Heart right ventricle (tissue), 16 donors: ENCODE results near the gene CFAP141. TPM values are rescaled to one million over a fixed set of nuclear protein-coding genes. Genes with fewer than 3 reads are reported as not detected.

Source experiments
- ATAC-seq, 8 donors: fragments of 200-7000 bp; cut with Tn5 transposase; one replicate each; pipeline ENCODE4 v1.9.1; 2020; ENCODE audit warnings: mild to moderate bottlenecking in 8 of 8, moderate library complexity in 8 of 8, moderate number of reproducible peaks in 1 of 8
- DNase-seq, 2 donors: peaks; one replicate each; pipeline ENCODE4 v3.0.0-alpha.2; 2020
- H3K27ac ChIP-seq, 10 donors: fragments of 200-600 bp; sonication (generic) in 2 of 10; one replicate each; pipeline versions ENCODE4 v1.5.0 to v1.8.0; 2020 to 2022; ENCODE audit warnings: mild to moderate bottlenecking in 3 of 10
- H3K27me3 ChIP-seq, 7 donors: fragments of 200-600 bp; one replicate each; pipeline ENCODE4 v1.8.0; 2021 to 2022; ENCODE audit warnings: mild to moderate bottlenecking in 2 of 7
- H3K36me3 ChIP-seq, 9 donors: fragments of 200-600 bp; sonication (generic) in 1 of 9; one replicate each; pipeline versions ENCODE4 v1.5.0 to v1.8.0; 2020 to 2022; ENCODE audit warnings: mild to moderate bottlenecking in 2 of 9
- H3K4me1 ChIP-seq, 9 donors: fragments of 200-600 bp; sonication (generic) in 1 of 9; one replicate each; pipeline versions ENCODE4 v1.5.0 to v1.8.0; 2020 to 2022; ENCODE audit warnings: mild to moderate bottlenecking in 4 of 9
- H3K4me3 ChIP-seq, 10 donors: fragments of 200-600 bp; sonication (generic) in 2 of 10; one replicate each; pipeline versions ENCODE4 v1.5.0 to v1.8.0; 2020 to 2022; ENCODE audit warnings: mild to moderate bottlenecking in 7 of 10, moderate library complexity in 2 of 10
- H3K9me3 ChIP-seq, 11 donors: fragments of 200-600 bp in 10 of 11; sonication (generic) in 2 of 11; one replicate each; pipeline versions ENCODE4 v1.5.0 to v1.8.0; 2013 to 2022; ENCODE audit warnings: mild to moderate bottlenecking in 2 of 11, control low read depth in 1 of 11, moderate library complexity in 1 of 11
- WGBS, 2 donors: extraction: QIAGEN DNeasy Blood & Tissue Kit; methylation state at CpG; one replicate each; pipeline ENCODE4 v1.1.7; 2013; ENCODE audit warnings: inconsistent platforms in 1 of 2; 5-methylcytosine and 5-hydroxymethylcytosine counted together
- intact Hi-C, 10 donors: fragments of 100-400 bp; cut with DNase I; formaldehyde crosslinking; loops; one replicate each; pipeline versions ENCODE4 v1.11.1 to v1.14.2; 2022
- polyA plus RNA-seq, 2 donors: library from polyadenylated mRNA; stranded (reverse); fragments of 200-250 nt; gene quantifications; one replicate each; pipeline ENCODE4 v1.2.3, GENCODE V29; 2013
- total RNA-seq, 10 donors: library from RNA; stranded (reverse); fragmentation: NEBNext Ultra II Directional in 3 of 10; extraction: Animal tissue kit (Norgen Biotek cat#: 25700) in 3 of 10; gene quantifications; one replicate each; pipeline versions ENCODE4 v1.2.1 to v1.2.4, GENCODE V29; 2021 to 2023
- TF ChIP-seq, protein P1 (sequence below), 9 donors: fragments of 200-600 bp; sonication (generic) in 2 of 9; IDR thresholded peaks; one replicate each; pipeline versions ENCODE4 v1.5.0 to v1.8.0; 2021 to 2022; ENCODE audit warnings: antibody characterized with exemption in 9 of 9, mild to moderate bottlenecking in 5 of 9, moderate library complexity in 1 of 9
- donor health status: Arrhythmogenic right ventricular cardiomyopathy.
- donor health status: ischemic (EF 13 %, LVEDD 7.1; RV severe dilation, severe dysfunction).
- donor health status: healthy with polysubstance abuse.
- donor health status: DM: no; HTN: yes; CAD: no.
- donor health status: DM: no; HTN: no; CAD: no.
- donor health status: ischemic (EF 25% LVEDD 6.9; RV normal size, moderate dysfunction).
- donor health status: ischemic (EF 25% LVEDD 5.7; RV mildly dilated, moderate dysfunction).
- donor health status: healthy.
- donor health status: DM: yes; HTN: yes; CAD: no.
- donor health status: Ischemic cardiomyopathy.
- donor health status: ischemic (EF 35%, LVEDD 5.7; RV mildly dilated, moderate dysfunction).
- donor health status: nonischemic (EF 11% LVEDD 7.7; RV severe dilation, severe dysfunction).
- donor health status: DM: yes; HTN: yes; CAD: no.
- donor health status: PGD.
- donor health status: ischemic (EF 29% LVEDD 5.4; RV normal size, mild dysfunction).
- donor health status: nonischemic (EF 23%, LVEDD 6.1; RV moderate dilation, normal function).

CFAP141 gene
- total and polyA plus RNA-seq, 12 donors, result 0.22 to 1.1 (median 0.92) TPM; not detected in 8

DNA sequence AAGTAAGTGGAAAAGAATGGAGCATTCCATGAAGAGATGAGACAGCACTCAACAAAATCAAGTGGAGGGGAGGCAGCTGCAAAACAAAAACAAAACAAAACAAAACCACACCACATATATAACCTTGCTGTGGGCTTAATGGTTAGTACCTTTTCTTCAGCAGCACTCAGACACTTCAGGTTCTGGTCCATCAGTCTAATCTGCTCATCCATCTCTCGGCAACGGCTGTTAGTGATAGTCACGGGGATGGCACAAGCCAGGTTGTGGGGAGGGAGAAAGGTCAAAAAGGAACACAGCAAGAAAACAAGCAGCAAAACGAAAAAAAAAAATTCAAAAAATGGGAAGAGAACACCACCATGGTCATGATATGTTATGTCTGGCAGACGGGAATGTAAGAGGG, 34.3 kb downstream of the CFAP141 start:
- WGBS, 2 donors, result 90 to 92% methylated on average over 5 of the region's 5 CpGs
- Histone ChIP-seq H3K9me3 (no peaks in the 10 kb centered on the region), H3K4me1 (peaks cover 2 to 23% (median 13%) of the 10 kb centered on the region in 9 donors), H3K27me3 (no peaks in the 10 kb centered on the region), H3K4me3 (no peak overlapping the region), H3K27ac (no peak overlapping the region), H3K36me3 (peaks cover 0 to 95% (median 75%) of the 10 kb centered on the region in 9 donors)
- ATAC-seq, result no peak
- TF ChIP-seq, protein P1, sequence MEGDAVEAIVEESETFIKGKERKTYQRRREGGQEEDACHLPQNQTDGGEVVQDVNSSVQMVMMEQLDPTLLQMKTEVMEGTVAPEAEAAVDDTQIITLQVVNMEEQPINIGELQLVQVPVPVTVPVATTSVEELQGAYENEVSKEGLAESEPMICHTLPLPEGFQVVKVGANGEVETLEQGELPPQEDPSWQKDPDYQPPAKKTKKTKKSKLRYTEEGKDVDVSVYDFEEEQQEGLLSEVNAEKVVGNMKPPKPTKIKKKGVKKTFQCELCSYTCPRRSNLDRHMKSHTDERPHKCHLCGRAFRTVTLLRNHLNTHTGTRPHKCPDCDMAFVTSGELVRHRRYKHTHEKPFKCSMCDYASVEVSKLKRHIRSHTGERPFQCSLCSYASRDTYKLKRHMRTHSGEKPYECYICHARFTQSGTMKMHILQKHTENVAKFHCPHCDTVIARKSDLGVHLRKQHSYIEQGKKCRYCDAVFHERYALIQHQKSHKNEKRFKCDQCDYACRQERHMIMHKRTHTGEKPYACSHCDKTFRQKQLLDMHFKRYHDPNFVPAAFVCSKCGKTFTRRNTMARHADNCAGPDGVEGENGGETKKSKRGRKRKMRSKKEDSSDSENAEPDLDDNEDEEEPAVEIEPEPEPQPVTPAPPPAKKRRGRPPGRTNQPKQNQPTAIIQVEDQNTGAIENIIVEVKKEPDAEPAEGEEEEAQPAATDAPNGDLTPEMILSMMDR (IDR thresholded peaks at IDR 0.05), result no peak
- intact Hi-C loops, result no loop called here
- no peak for DNase-seq

DNA sequence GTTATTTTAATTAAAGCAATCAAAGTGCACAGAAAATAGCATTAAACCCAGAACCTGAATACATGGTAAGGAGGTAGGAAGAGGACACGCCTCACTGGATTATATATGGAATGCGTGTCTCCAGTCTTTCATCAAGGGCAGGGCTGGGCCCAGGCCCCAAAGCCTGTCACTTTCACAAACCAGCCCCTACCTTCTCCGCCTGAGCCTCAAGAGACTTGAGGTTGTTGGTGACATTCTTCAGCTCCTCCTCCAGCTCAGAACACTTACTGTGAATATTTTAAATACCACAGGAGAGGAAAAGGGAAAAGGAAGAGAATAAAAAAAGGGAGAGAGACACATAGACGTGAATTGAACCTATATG, 34.9 kb downstream of the CFAP141 start:
- no peak for DNase-seq
- no peak for ATAC-seq
- 93% methylated on average over 4 of the region's 4 CpGs for WGBS, 2 donors
- TF ChIP-seq, protein P1 (IDR thresholded peaks at IDR 0.05), result no peak
- no peak overlapping the region for H3K4me3 ChIP-seq
- no peak overlapping the region for H3K27ac ChIP-seq
- H3K4me1 ChIP-seq, result peaks cover 2 to 16% (median 8%) of the 10 kb centered on the region in 9 donors
- intact Hi-C loops, result no loop called here
- H3K9me3 ChIP-seq, result no peaks in the 10 kb centered on the region
- H3K27me3 ChIP-seq, result no peaks in the 10 kb centered on the region
- peaks cover 0 to 100% (median 82%) of the 10 kb centered on the region in 9 donors for H3K36me3 ChIP-seq

DNA sequence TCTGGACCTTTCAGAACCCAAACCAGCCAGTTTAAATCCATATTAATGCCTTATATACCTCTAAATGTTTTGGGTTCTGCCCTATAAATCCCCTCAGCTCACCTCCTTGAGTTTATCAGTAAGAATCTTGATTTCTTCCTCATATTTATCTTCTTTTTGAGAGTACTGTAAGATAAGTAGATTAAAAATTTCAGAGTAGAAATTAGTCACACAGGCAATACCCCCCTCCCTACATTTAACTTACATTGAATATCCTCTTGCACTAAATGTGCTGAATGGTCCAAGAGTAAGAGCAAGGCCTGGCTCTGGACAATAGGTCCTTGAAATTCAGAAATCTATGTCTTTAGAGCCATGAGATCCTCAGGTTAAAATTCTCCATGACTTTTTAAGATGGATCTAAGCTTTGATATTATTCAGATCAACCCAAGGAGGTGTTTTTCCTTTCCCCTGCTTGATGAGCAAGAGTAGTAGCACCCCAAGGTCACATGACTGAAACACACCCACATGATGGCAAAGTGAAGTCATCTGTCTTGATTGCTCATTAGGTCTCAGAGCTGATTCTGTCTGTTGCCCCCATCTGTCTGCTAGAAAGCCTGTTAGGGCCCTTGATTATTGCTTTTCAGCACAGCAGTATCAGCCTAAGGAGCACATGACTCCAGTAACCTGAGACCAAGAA, 35.4 kb downstream of the CFAP141 start:
- H3K27me3 ChIP-seq, result no peaks in the 10 kb centered on the region
- H3K4me1 ChIP-seq, result peaks cover 0 to 11% (median 3%) of the 10 kb centered on the region in 9 donors
- H3K9me3 ChIP-seq, result no peaks in the 10 kb centered on the region
- TF ChIP-seq, protein P1 (IDR thresholded peaks at IDR 0.05), result no peak
- H3K36me3 ChIP-seq, result peaks cover 0 to 100% (median 84%) of the 10 kb centered on the region in 9 donors
- DNase-seq (no peak), ATAC-seq (no peak)
- H3K27ac ChIP-seq, result no peak overlapping the region
- intact Hi-C loops, result no loop called here
- H3K4me3 ChIP-seq, result no peak overlapping the region

DNA sequence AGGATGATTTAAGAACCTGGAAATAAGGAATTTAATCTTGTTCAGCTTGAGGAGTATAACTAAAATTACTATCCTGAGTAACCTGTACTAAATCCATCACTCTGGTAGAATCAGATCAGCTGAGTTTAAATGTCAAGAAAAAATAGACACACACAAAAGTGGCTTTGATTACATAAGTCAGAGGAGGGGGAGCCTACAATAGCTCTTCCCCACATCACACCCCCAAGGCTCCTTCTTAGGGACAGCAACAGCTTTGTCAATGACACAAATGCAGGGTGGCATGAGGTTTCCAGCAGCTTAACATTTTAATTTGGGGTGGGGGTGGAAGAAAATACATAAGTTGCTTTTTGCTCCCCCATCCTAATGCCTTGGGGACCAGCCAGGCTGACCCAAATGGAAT, 38.7 kb downstream of the CFAP141 start:
- intact Hi-C loops, result no loop called here
- peaks cover 0 to 5% (median 0%) of the 10 kb centered on the region in 9 donors for H3K4me1 ChIP-seq
- ATAC-seq, result peak in 1 of 8 donors; percentile 4
- H3K36me3 ChIP-seq, result peaks cover 0 to 100% (median 92%) of the 10 kb centered on the region in 9 donors
- no peaks in the 10 kb centered on the region for H3K9me3 ChIP-seq
- no peak overlapping the region for H3K27ac ChIP-seq
- TF ChIP-seq, protein P1 (IDR thresholded peaks at IDR 0.05), result no peak
- no peak for DNase-seq
- H3K4me3 ChIP-seq, result no peak overlapping the region
- H3K27me3 ChIP-seq, result no peaks in the 10 kb centered on the region
